Measurements from ENCODE around the gene DAPL1.
"Not testable (repeated sequence)": the region's sequence is repeated elsewhere in the genome, so short reads cannot be mapped to it uniquely, and the experiment has no call there.

Gene DAPL1

GRCh38 chr2:158829167-158829566 is 34.0 kb downstream of the DAPL1 start:
- DNase-seq (ENCODE audit: insufficient read length, low spot score) = no peak

GRCh38 chr2:158830201-158830600 is 35.1 kb downstream of the DAPL1 start:
- FAIRE-seq (no peak), DNase-seq (ENCODE audit: insufficient read length, low spot score) (no peak)
- no peak for TF ChIP-seq CTCF (IDR thresholded peaks at IDR 0.05; ENCODE audit: insufficient read depth, missing control alignments)

More at GRCh38 chr2:158829167-158829566, 34.0 kb downstream of the DAPL1 start:
- no peak for TF ChIP-seq CTCF (IDR thresholded peaks at IDR 0.05; ENCODE audit: insufficient read depth, missing control alignments)
- no peak for FAIRE-seq

GRCh38 chr2:158835431-158835830 is 40.3 kb downstream of the DAPL1 start:
- FAIRE-seq (no peak), DNase-seq (ENCODE audit: insufficient read length, low spot score) (no peak)
- TF ChIP-seq CTCF (IDR thresholded peaks at IDR 0.05; ENCODE audit: insufficient read depth, missing control alignments) = no peak

- FAIRE-seq (no peak), DNase-seq (ENCODE audit: insufficient read length, low spot score) (no peak)
- TF ChIP-seq CTCF (IDR thresholded peaks at IDR 0.05; ENCODE audit: insufficient read depth, missing control alignments) = no peak
These were observed 42.5 kb downstream of the DAPL1 start for GRCh38 chr2:158837645-158838044.

- DNase-seq (ENCODE audit: insufficient read length, low spot score) (no peak), FAIRE-seq (no peak)
- TF ChIP-seq CTCF (IDR thresholded peaks at IDR 0.05; ENCODE audit: insufficient read depth, missing control alignments) = no peak
These were observed 46.7 kb downstream of the DAPL1 start for GRCh38 chr2:158841850-158842249.

GRCh38 chr2:158845444-158845843 is 50.3 kb downstream of the DAPL1 start:
- FAIRE-seq = no peak

GRCh38 chr2:158845859-158846258 is 50.7 kb downstream of the DAPL1 start:
- no peak for DNase-seq (ENCODE audit: insufficient read length, low spot score)
- TF ChIP-seq CTCF (IDR thresholded peaks at IDR 0.05; ENCODE audit: insufficient read depth, missing control alignments) = no peak
- no peak for FAIRE-seq

More at GRCh38 chr2:158845444-158845843, 50.3 kb downstream of the DAPL1 start:
- no peak for DNase-seq (ENCODE audit: insufficient read length, low spot score)
- TF ChIP-seq CTCF (IDR thresholded peaks at IDR 0.05; ENCODE audit: insufficient read depth, missing control alignments) = no peak

- FAIRE-seq; DNase-seq (ENCODE audit: insufficient read length, low spot score): not testable (repeated sequence)
These were observed 52.4 kb downstream of the DAPL1 start for GRCh38 chr2:158847526-158847925.

- DNase-seq (ENCODE audit: insufficient read length, low spot score); FAIRE-seq: not testable (repeated sequence)
These were observed 53.2 kb downstream of the DAPL1 start for GRCh38 chr2:158848031-158848970.

- FAIRE-seq; DNase-seq (ENCODE audit: insufficient read length, low spot score): not testable (repeated sequence)
These were observed 65.1 kb downstream of the DAPL1 start for GRCh38 chr2:158860179-158860578.

GRCh38 chr2:158861626-158862025 is 66.5 kb downstream of the DAPL1 start:
- not testable (repeated sequence) for FAIRE-seq; DNase-seq (ENCODE audit: insufficient read length, low spot score)
